ENCODE data around the gene WNK4. TPM values are rescaled to one million over a fixed set of nuclear protein-coding genes. Genes with fewer than 3 reads are reported as not detected.
A peak's percentile ranks its signal among the peaks of the same experiment; 100 is the strongest.

Gene WNK4
- polyA plus RNA-seq, 1 experiment = 2.9 TPM

DNA sequence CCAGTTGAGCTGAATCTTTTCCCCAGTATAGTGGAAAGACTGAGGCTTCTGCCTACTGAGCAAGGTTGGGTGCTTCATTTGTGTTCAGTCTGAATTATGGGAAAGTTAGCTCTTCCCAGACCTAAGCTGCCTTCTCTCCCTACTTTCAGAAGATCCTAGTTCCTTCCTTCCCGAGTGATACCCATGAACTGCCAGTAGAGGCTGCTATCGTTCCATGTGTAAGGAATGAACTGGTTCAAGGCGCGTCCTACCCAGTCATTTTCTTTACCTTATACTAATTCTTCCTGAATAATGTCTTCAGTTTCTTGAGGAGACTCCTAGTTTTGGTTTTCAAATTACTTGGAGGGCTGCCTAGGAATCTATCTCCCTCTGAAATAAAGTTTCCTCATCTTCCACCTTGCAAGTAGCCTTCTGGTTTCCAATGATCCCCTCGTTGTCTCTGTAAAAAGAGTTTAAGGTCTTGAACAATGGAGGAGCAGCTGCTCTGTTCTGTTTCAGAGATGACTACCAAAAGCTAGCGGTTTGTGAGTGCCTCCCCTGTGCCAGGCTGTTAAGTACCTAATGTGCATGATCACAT is 63.0 kb downstream of the WNK4 start:
- Histone ChIP-seq H3K27me3 (ENCODE audit: control insufficient read depth, insufficient read depth, low read length) (no peaks in the 10 kb centered on the region), H3K4me3 (ENCODE audit: low read depth, low read length) (no peak overlapping the region), H3K36me3 (ENCODE audit: control insufficient read depth, insufficient read depth, low read length) (peaks cover 15% of the 10 kb centered on the region)
- peak; percentile 98 for TF ChIP-seq CTCF (IDR thresholded peaks at IDR 0.05; ENCODE audit: insufficient read depth, low read depth, low read length)
- ChIA-PET CTCF (interaction anchor here (0.6 to 7.9 kb wide), 32 partner anchors 8 to 641 kb away, joined by 3 to 62 read pairs (median 3); partner anchors contain the start of genes AARSD1, BECN1, DHX8 and RPL27), POLR2A (no interaction called here)
- DNase-seq (ENCODE audit: low read depth) = no peak

DNA sequence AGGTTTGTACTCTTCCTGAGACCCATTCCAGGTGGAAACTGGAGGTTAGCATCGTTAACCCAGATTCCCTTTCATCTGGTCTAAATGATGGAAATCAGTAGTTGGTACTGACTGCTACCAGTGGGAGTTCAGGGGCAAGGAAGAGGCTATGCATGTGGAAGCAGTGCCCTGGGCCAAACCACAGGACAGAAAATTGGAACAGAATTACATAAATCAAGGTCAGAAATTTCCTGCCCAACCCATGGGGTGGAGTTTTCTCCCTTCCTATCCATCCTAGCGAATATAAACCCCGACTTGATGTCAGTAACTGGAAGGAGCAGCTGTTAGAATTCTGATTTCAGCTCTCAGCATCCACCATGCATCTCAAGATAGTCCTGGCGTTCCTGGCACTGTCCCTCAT is 63.9 kb downstream of the WNK4 start, which contains the start of gene AOC2:
Gene AOC2 (plus strand): TSS at position 310 of the 400 bp plus-strand sequence. CDS start 47 bp downstream, at position 357.
- Histone ChIP-seq H3K4me3 (ENCODE audit: low read depth, low read length) (no peak within 1 kb of the TSS), H3K36me3 (ENCODE audit: control insufficient read depth, insufficient read depth, low read length) (peaks cover 15% of the 10 kb centered on the region), H3K27me3 (ENCODE audit: control insufficient read depth, insufficient read depth, low read length) (no peaks in the 10 kb centered on the region)
- ChIA-PET POLR2A (no interaction called here), CTCF (interaction anchor here (0.6 to 7.9 kb wide), 21 partner anchors 9 to 471 kb away, joined by 3 to 62 read pairs (median 5); partner anchors contain the start of genes BECN1 and RPL27)
- no peak for TF ChIP-seq CTCF (IDR thresholded peaks at IDR 0.05; ENCODE audit: insufficient read depth, low read depth, low read length)
- no peak for DNase-seq (ENCODE audit: low read depth)

DNA sequence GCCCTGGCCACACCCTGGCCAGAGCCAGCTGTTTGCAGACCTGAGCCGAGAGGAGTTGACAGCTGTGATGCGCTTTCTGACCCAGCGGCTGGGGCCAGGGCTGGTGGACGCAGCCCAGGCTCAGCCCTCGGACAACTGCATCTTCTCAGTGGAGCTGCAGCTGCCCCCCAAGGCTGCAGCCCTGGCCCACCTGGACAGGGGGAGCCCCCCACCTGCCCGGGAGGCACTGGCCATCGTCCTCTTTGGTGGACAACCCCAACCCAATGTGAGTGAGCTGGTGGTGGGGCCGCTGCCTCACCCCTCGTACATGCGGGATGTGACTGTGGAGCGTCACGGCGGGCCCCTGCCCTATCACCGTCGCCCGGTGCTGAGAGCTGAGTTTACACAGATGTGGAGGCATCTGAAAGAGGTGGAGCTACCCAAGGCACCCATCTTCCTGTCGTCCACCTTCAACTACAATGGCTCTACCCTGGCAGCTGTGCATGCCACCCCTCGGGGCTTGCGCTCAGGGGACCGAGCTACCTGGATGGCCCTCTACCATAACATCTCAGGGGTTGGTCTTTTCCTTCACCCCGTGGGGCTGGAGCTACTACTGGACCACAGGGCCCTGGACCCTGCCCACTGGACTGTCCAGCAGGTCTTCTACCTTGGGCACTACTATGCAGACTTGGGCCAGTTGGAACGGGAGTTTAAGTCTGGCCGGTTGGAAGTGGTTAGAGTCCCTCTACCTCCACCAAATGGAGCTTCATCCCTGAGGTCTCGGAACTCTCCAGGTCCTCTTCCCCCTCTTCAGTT is 64.5 kb downstream of the WNK4 start:
- POLR2A ChIA-PET = no interaction called here
- H3K36me3 ChIP-seq (ENCODE audit: control insufficient read depth, insufficient read depth, low read length) = peaks cover 15% of the 10 kb centered on the region
- no peak overlapping the region for H3K4me3 ChIP-seq (ENCODE audit: low read depth, low read length)
- DNase-seq (ENCODE audit: low read depth) = no peak
- no peak for TF ChIP-seq CTCF (IDR thresholded peaks at IDR 0.05; ENCODE audit: insufficient read depth, low read depth, low read length)
- CTCF ChIA-PET = interaction anchor here (0.9 to 7.9 kb wide), 7 partner anchors 10 to 97 kb away, joined by 3 to 62 read pairs (median 8); no protein-coding TSS in a partner anchor
- no peaks in the 10 kb centered on the region; the same call in 1 of the 2 replicates for H3K27me3 ChIP-seq (ENCODE audit: control insufficient read depth, insufficient read depth, low read length)

DNA sequence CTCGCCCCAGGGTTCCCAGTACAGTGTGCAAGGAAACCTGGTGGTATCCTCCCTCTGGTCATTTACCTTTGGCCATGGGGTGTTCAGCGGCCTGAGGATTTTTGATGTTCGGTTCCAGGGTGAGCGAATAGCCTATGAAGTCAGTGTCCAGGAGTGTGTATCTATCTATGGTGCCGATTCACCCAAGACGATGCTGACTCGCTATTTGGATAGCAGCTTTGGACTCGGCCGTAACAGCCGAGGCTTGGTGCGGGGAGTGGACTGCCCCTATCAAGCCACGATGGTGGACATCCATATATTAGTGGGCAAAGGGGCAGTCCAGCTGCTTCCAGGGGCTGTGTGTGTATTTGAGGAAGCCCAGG is 65.1 kb downstream of the WNK4 start:
- TF ChIP-seq CTCF (IDR thresholded peaks at IDR 0.05; ENCODE audit: insufficient read depth, low read depth, low read length) = no peak
- no peaks in the 10 kb centered on the region; the same call in 1 of the 2 replicates for H3K27me3 ChIP-seq (ENCODE audit: control insufficient read depth, insufficient read depth, low read length)
- no peak for DNase-seq (ENCODE audit: low read depth)
- POLR2A ChIA-PET = no interaction called here
- no peak overlapping the region for H3K4me3 ChIP-seq (ENCODE audit: low read depth, low read length)
- CTCF ChIA-PET = interaction anchor here (2.7 to 7.9 kb wide), 3 partner anchors 10 to 93 kb away, joined by 8 to 62 read pairs (median 61); no protein-coding TSS in a partner anchor
- H3K36me3 ChIP-seq (ENCODE audit: control insufficient read depth, insufficient read depth, low read length) = peaks cover 15% of the 10 kb centered on the region

Measured in BJ (cell line).